Gastroesophageal sphincter (tissue), 3 donors: ENCODE data around the gene FSHR.

Experiments
- CTCF ChIP-seq, 4 experiments: fragments of 200-600 bp in 2 of 4; fragments of 450-650 bp in 2 of 4; sonication (generic) in 1 of 4; IDR thresholded peaks; one replicate each; pipeline ENCODE4 v1.5.1; 2017 to 2019; ENCODE audit warnings: antibody characterized with exemption in 4 of 4, mild to moderate bottlenecking in 2 of 4, moderate library complexity in 2 of 4
- POLR2A ChIP-seq, 2 donors: fragments of 450-650 bp; IDR thresholded peaks; one replicate each; pipeline ENCODE4 v1.6.1; 2017; ENCODE audit warnings: antibody characterized with exemption in 2 of 2, mild to moderate bottlenecking in 2 of 2, moderate library complexity in 1 of 2

GRCh38 chr2:48983551-48983950 is 170.8 kb downstream of the FSHR start:
- TF ChIP-seq CTCF (IDR thresholded peaks at IDR 0.05): no peak
- TF ChIP-seq POLR2A (IDR thresholded peaks at IDR 0.05): no peak
